HEK293 (cell line): ENCODE measurements around the gene CSRP1.

Experiments
- CTCF ChIA-PET: fragments of 350-600 bp; formaldehyde crosslinking; extraction: SDS; loops from one replicate; lab custom pipeline; 2021; ENCODE audit warnings: antibody characterized with exemption; lab: Yijun Ruan, JAX
- POLR2A ChIA-PET: fragments of 300-600 bp; formaldehyde crosslinking; extraction: SDS; loops from one replicate; lab custom pipeline; 2020; ENCODE audit warnings: antibody characterized with exemption, inconsistent platforms; lab: Yijun Ruan, JAX
- H3K27ac ChIP-seq: fragments of 200-500 bp; sonication (Bioruptor generic); 2 replicates; pipeline ENCODE4 v1.5.1; 2014; ENCODE audit warnings: low read depth, low read length, control low read depth, inconsistent platforms; ENCODE audit errors: extremely low read depth
- H3K36me3 ChIP-seq, 2 experiments: fragments of 200-500 bp in 1 of 2; sonication (Bioruptor generic) in 1 of 2; 1 replicate in 1 of 2; 2 replicates in 1 of 2; pipeline ENCODE4 v1.5.1; 2014 to 2017; ENCODE audit warnings: inconsistent platforms in 2 of 2, low read length in 2 of 2; ENCODE audit not compliant: control insufficient read depth in 2 of 2, insufficient read depth in 1 of 2
- H3K4me1 ChIP-seq: fragments of 200-500 bp; sonication (Bioruptor generic); 2 replicates; pipeline ENCODE4 v1.5.1; 2014; ENCODE audit warnings: mild to moderate bottlenecking, low read length, inconsistent platforms; ENCODE audit not compliant: control insufficient read depth, insufficient read depth
- H3K4me3 ChIP-seq: 2 replicates; pipeline ENCODE4 v1.5.1; 2011; ENCODE audit warnings: low read depth, mild to moderate bottlenecking, control low read depth, low read length, moderate library complexity
- H3K9me3 ChIP-seq: fragments of 200-500 bp; sonication (Bioruptor generic); 2 replicates; pipeline ENCODE4 v1.5.1; 2014; ENCODE audit warnings: low read depth, low read length, inconsistent platforms; ENCODE audit not compliant: control insufficient read depth, insufficient read depth
- INSM2 ChIP-seq: fragments of 450-650 bp; formaldehyde crosslinking; IDR thresholded peaks from 2 replicates; pipeline ENCODE4 v1.5.1; 2016; ENCODE audit warnings: missing biosample characterization, missing genetic modification characterization
- KLF16 ChIP-seq: fragments of 450-650 bp; formaldehyde crosslinking; IDR thresholded peaks from 2 replicates; pipeline ENCODE4 v1.5.1; 2017; ENCODE audit warnings: missing biosample characterization, missing genetic modification characterization
- KLF7 ChIP-seq: fragments of 450-650 bp; formaldehyde crosslinking; IDR thresholded peaks from 2 replicates; pipeline ENCODE4 v1.5.1; 2016; ENCODE audit warnings: missing biosample characterization, missing genetic modification characterization, borderline replicate concordance
- MYNN ChIP-seq: fragments of 450-650 bp; formaldehyde crosslinking; IDR thresholded peaks from 2 replicates; pipeline ENCODE4 v1.5.1; 2016; ENCODE audit warnings: missing biosample characterization, missing genetic modification characterization, borderline replicate concordance
- PATZ1 ChIP-seq: fragments of 450-650 bp; formaldehyde crosslinking; IDR thresholded peaks from 2 replicates; pipeline ENCODE4 v1.5.1; 2016; ENCODE audit warnings: missing biosample characterization, missing genetic modification characterization
- RBAK ChIP-seq: fragments of 450-650 bp; formaldehyde crosslinking; IDR thresholded peaks from 2 replicates; pipeline ENCODE4 v1.5.1; 2016; ENCODE audit warnings: missing biosample characterization, missing genetic modification characterization
- SETDB1 ChIP-seq: IDR thresholded peaks from one replicate; pipeline ENCODE4 v1.6.1; 2017; ENCODE audit warnings: mild to moderate bottlenecking, low read length, moderate library complexity, mixed read lengths; ENCODE audit not compliant: insufficient read length
- SP2 ChIP-seq: fragments of 450-650 bp; formaldehyde crosslinking; IDR thresholded peaks from 2 replicates; pipeline ENCODE4 v1.5.1; 2016; ENCODE audit warnings: missing biosample characterization, missing genetic modification characterization
- ZBTB1 ChIP-seq: fragments of 450-650 bp; formaldehyde crosslinking; IDR thresholded peaks from 2 replicates; pipeline ENCODE4 v1.5.1; 2016; ENCODE audit warnings: missing biosample characterization, missing genetic modification characterization
- ZBTB11 ChIP-seq: fragments of 450-650 bp; formaldehyde crosslinking; conservative IDR thresholded peaks from 2 replicates; pipeline ENCODE4 v1.5.1; 2016; ENCODE audit warnings: low read depth, missing biosample characterization, missing genetic modification characterization
- ZBTB7A ChIP-seq: fragments of 450-650 bp; formaldehyde crosslinking; IDR thresholded peaks from 2 replicates; pipeline ENCODE4 v1.5.1; 2016; ENCODE audit warnings: low read depth, missing biosample characterization, missing genetic modification characterization
- ZEB2 ChIP-seq: fragments of 450-650 bp; formaldehyde crosslinking; IDR thresholded peaks from 2 replicates; pipeline ENCODE4 v1.5.1; 2016; ENCODE audit warnings: missing biosample characterization, missing genetic modification characterization
- ZNF114 ChIP-seq: fragments of 450-650 bp; formaldehyde crosslinking; IDR thresholded peaks from 2 replicates; pipeline ENCODE4 v1.5.0; 2017; ENCODE audit warnings: missing biosample characterization, missing genetic modification characterization
- ZNF138 ChIP-seq: fragments of 450-650 bp; formaldehyde crosslinking; IDR thresholded peaks from 2 replicates; pipeline ENCODE4 v1.5.1; 2016; ENCODE audit warnings: missing biosample characterization, missing genetic modification characterization, borderline replicate concordance
- ZNF175 ChIP-seq: fragments of 450-650 bp; formaldehyde crosslinking; IDR thresholded peaks from 2 replicates; pipeline ENCODE4 v1.5.1; 2016; ENCODE audit warnings: missing biosample characterization, missing genetic modification characterization
- ZNF184 ChIP-seq: fragments of 450-650 bp; IDR thresholded peaks from 2 replicates; pipeline ENCODE4 v1.5.1; 2018; ENCODE audit warnings: missing biosample characterization, mild to moderate bottlenecking, missing genetic modification characterization
- ZNF24 ChIP-seq: fragments of 450-650 bp; formaldehyde crosslinking; IDR thresholded peaks from 2 replicates; pipeline ENCODE4 v1.5.1; 2016; ENCODE audit warnings: missing biosample characterization, missing genetic modification characterization
- ZNF335 ChIP-seq: fragments of 450-650 bp; formaldehyde crosslinking; conservative IDR thresholded peaks from 2 replicates; pipeline ENCODE4 v1.5.1; 2016; ENCODE audit warnings: missing biosample characterization, missing genetic modification characterization
- ZNF350 ChIP-seq: fragments of 450-650 bp; formaldehyde crosslinking; IDR thresholded peaks from 2 replicates; pipeline ENCODE4 v1.5.0; 2017; ENCODE audit warnings: missing biosample characterization, mild to moderate bottlenecking, missing genetic modification characterization
- ZNF404 ChIP-seq: fragments of 450-650 bp; formaldehyde crosslinking; IDR thresholded peaks from 2 replicates; pipeline ENCODE4 v1.5.1; 2017; ENCODE audit warnings: missing biosample characterization, missing genetic modification characterization
- ZNF488 ChIP-seq: fragments of 450-650 bp; formaldehyde crosslinking; IDR thresholded peaks from 2 replicates; pipeline ENCODE4 v1.5.1; 2016; ENCODE audit warnings: missing biosample characterization, missing genetic modification characterization
- ZNF514 ChIP-seq: fragments of 450-650 bp; formaldehyde crosslinking; IDR thresholded peaks from 2 replicates; pipeline ENCODE4 v1.5.1; 2016; ENCODE audit warnings: missing biosample characterization, missing genetic modification characterization
- ZNF621 ChIP-seq: fragments of 450-650 bp; formaldehyde crosslinking; IDR thresholded peaks from 2 replicates; pipeline ENCODE4 v1.5.1; 2017; ENCODE audit warnings: missing biosample characterization, missing genetic modification characterization
- ZNF626 ChIP-seq: fragments of 450-650 bp; sonication (Bioruptor Pico); formaldehyde crosslinking; IDR thresholded peaks from 2 replicates; pipeline ENCODE4 v1.5.1; 2018; ENCODE audit warnings: missing biosample characterization, missing genetic modification characterization, inconsistent platforms
- ZNF654 ChIP-seq: fragments of 450-650 bp; formaldehyde crosslinking; IDR thresholded peaks from 2 replicates; pipeline ENCODE4 v1.5.1; 2016; ENCODE audit warnings: low read depth, missing biosample characterization, missing genetic modification characterization
- ZNF670 ChIP-seq: fragments of 450-650 bp; formaldehyde crosslinking; IDR thresholded peaks from 2 replicates; pipeline ENCODE4 v1.5.1; 2016; ENCODE audit warnings: missing biosample characterization, missing genetic modification characterization, low read depth
- ZNF76 ChIP-seq: fragments of 450-650 bp; formaldehyde crosslinking; IDR thresholded peaks from 2 replicates; pipeline ENCODE4; 2016; ENCODE audit warnings: low read depth, missing biosample characterization, missing genetic modification characterization, borderline replicate concordance
- ZNF792 ChIP-seq: fragments of 450-650 bp; formaldehyde crosslinking; IDR thresholded peaks from 2 replicates; pipeline ENCODE4 v1.5.1; 2016; ENCODE audit warnings: missing biosample characterization, missing genetic modification characterization
- ZSCAN23 ChIP-seq: fragments of 450-650 bp; formaldehyde crosslinking; IDR thresholded peaks from 2 replicates; pipeline ENCODE4 v1.5.1; 2016; ENCODE audit warnings: missing biosample characterization, missing genetic modification characterization

CSRP1 gene

GRCh38 chr1:201457508-201457960 lies 49.4 kb downstream of the CSRP1 start (continued):
- TF ChIP-seq ZBTB1 (tag by site-specific recombination) (no peak), ZBTB7A (tag by site-specific recombination) (no peak), ZNF488 (tag by site-specific recombination) (no peak), ZNF654 (tag by site-specific recombination) (no peak), SP2 (tag by site-specific recombination) (no peak), ZNF621 (tag by site-specific recombination) (no peak), ZNF335 (tag by site-specific recombination) (no peak)
- TF ChIP-seq, all 188 proteins: peak for 21

GRCh38 chr1:201456499-201457309 lies 50.2 kb downstream of the CSRP1 start:
- Histone ChIP-seq H3K4me3 (no peak overlapping the region), H3K9me3 (no peaks in the 10 kb centered on the region), H3K27ac (no peak overlapping the region; the same call in 1 of the 2 replicates), H3K4me1 (peaks cover 11% of the 10 kb centered on the region), H3K36me3 (no peaks in the 10 kb centered on the region)
- POLR2A ChIA-PET = interaction anchor here (3.7 kb wide), 1 partner anchor 11 kb away, joined by 17 read pairs; the partner anchor contains the start of gene PHLDA3
- CTCF ChIA-PET = interaction anchor here (0.6 to 7.2 kb wide), 9 partner anchors 9 to 56 kb away, joined by 3 to 56 read pairs (median 5); partner anchors contain the start of gene PHLDA3
- no peak for TF ChIP-seq ZNF175 (tag by site-specific recombination)
- TF ChIP-seq ZNF76 (tag by site-specific recombination) = no peak
- 0 out of 2 replicates have a peak, but pooled peaks have one; percentile 6 for TF ChIP-seq PATZ1
- no peak for TF ChIP-seq SETDB1
- TF ChIP-seq ZSCAN23 (tag by site-specific recombination) = no peak
- TF ChIP-seq ZNF404 (tag by site-specific recombination) = no peak
- TF ChIP-seq ZBTB11 (tag by site-specific recombination) = peak; percentile 81
- no peak for TF ChIP-seq ZNF670 (tag by site-specific recombination)
- TF ChIP-seq RBAK (tag by site-specific recombination) = no peak
- TF ChIP-seq ZEB2 (tag by site-specific recombination) = no peak
- TF ChIP-seq ZNF24 (tag by site-specific recombination) = no peak
- TF ChIP-seq ZNF792 (tag by site-specific recombination) = no peak
- no peak for TF ChIP-seq KLF7 (tag by site-specific recombination)
- no peak for TF ChIP-seq ZNF514
- no peak for TF ChIP-seq ZNF138 (tag by site-specific recombination)
- TF ChIP-seq INSM2 (tag by site-specific recombination) = no peak
- TF ChIP-seq ZNF350 (tag by site-specific recombination) = no peak
- no peak for TF ChIP-seq MYNN
- TF ChIP-seq KLF16 (tag by site-specific recombination) = no peak
- TF ChIP-seq ZNF184 (tag by site-specific recombination) = 0 out of 2 replicates have a peak, but pooled peaks have one; percentile 39
- no peak for TF ChIP-seq ZNF114
- no peak for TF ChIP-seq ZNF626 (tag by site-specific recombination)
